HTERT RPE-1 (cell line): ENCODE data around the gene HACD4.

Experiments used
- in situ Hi-C: fragments of 300-500 bp; cut with MboI; formaldehyde crosslinking; loops from 4 replicates; pipeline ENCODE4 v1.14.3; 2020; ENCODE audit warnings: low sequenced_read_pairs

Gene HACD4, protein sequence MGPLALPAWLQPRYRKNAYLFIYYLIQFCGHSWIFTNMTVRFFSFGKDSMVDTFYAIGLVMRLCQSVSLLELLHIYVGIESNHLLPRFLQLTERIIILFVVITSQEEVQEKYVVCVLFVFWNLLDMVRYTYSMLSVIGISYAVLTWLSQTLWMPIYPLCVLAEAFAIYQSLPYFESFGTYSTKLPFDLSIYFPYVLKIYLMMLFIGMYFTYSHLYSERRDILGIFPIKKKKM

DNA sequence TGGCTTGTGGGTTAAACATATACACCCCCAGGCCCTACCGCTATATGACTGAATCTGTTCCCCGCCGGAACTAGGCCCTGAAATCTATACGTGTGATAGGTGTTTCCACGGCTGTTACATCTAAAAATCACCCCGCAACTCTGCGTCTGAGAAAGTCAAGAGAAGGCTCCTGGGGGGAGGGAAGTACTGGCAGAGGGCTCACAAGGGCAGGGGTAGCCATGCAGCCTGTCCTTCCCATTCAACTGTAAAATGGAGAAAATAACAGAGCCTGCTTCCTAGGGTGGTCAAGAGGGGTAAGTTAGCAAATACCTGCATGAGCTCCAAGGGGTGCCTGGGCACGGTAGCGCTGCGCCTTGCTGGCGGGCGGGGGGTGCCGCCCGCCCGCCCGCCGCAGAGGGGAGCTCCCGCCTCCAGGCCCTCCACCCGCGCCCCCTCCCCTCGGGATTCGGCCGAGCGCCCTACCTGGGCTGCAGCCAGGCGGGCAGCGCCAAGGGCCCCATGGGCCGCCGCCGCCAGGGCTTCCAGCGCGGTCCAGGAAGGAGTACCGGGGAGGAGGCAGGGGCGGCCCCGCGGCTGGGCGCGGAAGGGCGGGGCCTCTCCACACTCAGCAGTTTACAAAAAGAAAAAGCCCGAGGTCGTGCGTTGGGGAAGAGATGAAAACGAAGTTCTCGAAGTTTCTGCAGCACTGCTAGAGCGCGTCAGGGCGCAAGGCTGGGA is at the start of gene HACD4:
TSS of gene HACD4 (minus strand) at position 550 of the 717 bp plus-strand sequence. CDS start at position 500, 50 bp downstream.
- in situ Hi-C loops, result no loop called here

DNA sequence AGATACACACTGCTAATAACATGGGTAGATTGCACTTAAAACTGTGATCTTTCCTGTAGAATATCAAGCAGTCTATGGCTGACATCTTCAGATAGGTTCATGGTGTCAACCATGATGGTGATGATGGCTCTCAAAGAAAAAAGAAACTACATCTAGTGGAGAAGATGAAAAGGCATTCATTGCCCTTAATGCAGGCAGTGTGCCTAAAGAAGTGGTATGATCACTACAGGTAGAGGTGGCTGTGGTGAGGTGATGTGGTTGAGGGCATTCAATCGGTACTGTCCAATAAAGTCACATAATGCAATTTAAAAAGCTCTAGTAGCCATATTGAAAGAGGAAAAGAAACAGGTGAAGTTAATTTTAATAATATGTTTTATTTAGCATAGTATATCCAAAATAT is 49.4 kb upstream of the HACD4 start:
- in situ Hi-C loops, result no loop called here

DNA sequence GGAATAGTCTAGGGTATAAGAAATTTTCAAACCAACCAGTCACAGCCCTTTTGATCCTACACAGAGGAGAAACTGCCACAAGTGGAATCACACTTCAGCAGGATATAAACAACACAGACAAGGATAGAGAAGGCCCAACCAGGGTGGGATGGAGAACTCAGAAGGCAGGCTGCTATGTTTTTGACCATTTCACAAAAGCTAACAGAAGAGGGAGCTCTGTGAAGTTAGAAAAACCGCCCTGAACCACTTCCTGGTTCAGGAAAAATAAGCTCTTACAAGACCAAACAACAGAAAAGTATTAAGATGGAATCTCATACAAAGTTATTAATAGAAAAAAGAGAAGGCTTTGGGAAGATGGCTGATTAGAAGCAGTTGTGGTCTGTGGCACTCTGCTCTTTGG is 47.3 kb upstream of the HACD4 start:
- in situ Hi-C loops, result no loop called here

DNA sequence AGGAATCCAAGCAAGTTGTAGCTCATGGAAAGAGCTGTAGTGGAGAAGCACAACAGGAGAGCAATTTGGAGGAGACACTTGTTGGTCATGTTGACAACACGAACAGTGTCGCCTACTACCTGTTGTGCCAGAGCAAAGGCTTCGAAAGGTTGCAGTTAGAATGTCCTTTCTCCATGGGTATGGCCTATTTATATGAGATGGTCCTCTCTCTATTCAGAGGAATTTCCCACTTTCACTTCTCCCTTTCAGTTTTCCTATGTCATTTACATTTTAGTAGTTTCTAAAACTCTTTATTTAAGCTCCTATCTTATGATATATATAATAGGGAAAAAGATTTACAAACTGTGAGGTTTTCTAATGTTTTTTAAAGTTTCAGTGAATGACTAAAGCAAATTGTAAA is 46.3 kb upstream of the HACD4 start, which contains the start of gene IFNB1:
TSS of gene IFNB1 (minus strand) at position 162 of the 400 bp plus-strand sequence. CDS start at position 89, 73 bp downstream.
- in situ Hi-C loops, result no loop called here

DNA sequence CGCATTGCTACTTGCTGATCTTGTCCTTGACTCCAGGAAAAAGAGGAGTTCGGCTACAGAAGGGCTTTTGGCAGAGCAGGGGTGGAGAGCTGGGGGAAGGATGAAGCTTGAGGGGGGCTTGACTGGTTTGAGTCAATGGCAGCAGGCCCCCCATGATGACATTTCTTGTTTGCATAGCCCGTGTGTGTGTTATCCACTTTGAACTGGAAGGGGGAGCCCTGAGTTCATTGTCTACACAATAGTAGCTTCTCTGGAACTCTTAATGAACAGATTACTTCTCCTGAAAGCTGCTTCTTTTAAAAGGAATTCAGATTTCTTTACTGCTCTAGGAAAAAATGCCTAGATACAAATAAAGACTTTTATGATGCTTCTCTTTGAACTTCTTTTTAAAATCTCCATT is 44.0 kb upstream of the HACD4 start:
- in situ Hi-C loops, result no loop called here

DNA sequence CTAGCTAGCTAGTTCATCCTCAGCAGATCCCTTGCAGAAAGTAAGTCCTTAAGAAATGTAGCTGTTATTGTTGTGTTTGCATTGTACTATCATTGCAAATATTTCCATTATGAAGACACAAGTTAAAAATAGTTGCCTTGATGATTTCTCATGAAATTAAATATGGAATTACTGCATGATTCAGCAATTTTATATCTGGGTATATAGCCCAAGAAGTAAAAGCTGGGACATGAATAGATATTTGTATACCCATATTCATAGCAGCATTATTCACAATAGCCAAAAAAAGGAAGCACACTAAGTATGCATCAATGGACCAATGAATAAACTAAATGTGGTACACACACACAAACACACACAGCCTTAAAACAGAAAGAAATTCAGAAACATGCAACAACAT is 39.5 kb upstream of the HACD4 start:
- in situ Hi-C loops, result no loop called here

DNA sequence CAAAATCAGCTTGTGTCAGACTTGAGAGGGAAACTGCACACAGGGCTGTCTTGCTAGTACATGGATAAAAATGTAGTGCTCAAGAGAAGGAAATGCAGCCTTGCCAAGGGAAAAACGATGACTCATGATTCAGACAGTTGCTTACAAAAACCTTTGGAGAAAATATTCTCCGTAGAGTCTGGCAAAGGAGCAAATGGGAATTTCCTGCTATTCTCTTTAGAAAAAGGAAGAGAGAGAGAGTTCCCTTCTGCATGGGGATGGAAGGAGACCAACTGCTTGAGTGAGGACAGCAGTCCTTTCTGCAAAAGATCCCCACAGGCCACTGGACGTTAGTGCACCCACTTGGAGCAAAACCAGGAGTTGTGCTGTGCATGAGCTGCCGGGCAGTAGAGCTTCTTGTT is 38.7 kb upstream of the HACD4 start:
- in situ Hi-C loops, result no loop called here

DNA sequence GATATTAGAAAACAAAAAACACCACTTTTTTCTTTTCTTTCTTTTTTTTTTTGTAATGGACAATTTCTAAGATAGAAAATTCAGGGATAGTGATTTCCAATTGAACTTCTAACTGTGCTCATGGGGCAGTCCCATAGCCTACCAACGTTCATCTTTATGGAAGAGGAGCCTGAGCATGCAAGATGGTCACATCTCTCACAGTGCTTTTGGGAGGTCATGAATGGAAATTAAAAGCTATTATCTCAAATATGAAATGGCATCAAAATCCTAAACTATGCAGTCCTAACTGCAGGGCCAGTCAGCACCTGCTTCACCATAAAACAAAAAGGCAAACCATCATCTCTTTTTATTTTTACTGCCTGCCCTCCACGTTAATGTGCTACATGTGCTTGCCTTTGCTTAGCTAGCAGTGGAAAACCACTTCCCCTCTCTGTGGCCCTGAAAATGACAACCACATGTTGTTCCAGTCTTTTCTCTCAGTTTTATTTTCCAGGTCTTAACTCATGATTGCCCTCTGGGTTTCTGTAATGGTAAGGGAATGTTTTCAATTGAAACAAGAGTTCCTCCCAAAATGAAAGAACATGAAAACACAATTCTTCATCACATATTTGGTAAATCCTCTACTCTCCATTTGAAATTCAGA is 29.6 kb upstream of the HACD4 start:
- in situ Hi-C loops, result no loop called here

DNA sequence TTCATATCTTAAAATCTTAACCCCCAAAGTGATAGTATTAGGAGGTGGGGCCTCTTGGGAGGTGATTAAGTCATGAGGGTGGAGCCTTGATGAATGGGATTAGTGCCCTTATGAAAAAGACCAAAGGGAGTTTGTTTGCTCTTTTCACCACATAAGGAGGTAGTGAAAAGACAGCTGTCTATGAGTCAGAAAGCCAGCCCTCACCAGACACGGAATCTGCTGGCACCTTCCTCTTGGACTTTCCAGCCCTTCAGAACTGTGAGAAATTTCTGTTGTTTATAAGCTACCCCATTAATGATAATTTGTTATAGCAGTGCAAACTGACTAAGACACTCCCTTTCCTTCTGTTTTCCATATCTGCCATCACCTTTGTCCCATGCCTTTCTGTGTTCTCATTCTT is 25.5 kb upstream of the HACD4 start:
- in situ Hi-C loops, result no loop called here

DNA sequence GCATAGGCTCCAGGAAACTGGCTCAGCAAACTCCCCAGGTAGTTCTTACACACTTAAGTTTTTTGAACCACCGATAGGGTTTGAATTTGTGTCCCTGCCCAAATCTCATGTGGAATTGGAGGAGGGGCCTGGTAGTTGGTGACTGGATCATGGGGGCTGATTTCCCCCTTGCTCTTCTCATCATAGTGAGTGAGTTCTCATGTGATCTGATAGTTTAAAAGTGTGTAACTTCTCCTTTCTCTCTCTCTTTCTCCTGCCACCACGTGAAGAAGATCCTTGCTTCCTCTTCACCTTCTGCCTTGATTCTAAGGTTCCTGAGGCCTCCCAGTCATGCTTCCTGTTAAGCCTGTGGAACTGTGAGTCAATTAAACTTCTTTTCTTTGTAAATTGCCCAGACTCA is 22.4 kb upstream of the HACD4 start:
- in situ Hi-C loops, result no loop called here

DNA sequence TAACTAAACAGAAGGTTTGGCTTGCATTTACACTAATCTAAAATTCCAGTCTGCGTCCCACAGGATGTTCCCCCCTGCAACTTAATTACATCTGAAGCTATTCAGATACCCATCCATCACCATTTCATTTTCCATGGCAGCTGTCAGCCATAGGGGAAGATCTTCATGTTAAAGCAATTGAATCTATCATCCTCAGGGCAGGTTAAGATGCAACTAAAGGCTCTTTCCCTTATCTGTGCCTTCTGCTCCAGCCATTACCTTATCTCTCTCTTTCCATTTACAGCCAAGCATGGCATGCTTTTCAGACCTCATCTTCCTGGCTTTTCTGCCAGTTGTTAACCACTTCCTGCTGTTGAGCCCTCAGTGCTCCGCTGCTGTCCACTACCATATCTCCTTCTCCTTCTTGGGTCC is 15.8 kb upstream of the HACD4 start:
- in situ Hi-C loops, result no loop called here

DNA sequence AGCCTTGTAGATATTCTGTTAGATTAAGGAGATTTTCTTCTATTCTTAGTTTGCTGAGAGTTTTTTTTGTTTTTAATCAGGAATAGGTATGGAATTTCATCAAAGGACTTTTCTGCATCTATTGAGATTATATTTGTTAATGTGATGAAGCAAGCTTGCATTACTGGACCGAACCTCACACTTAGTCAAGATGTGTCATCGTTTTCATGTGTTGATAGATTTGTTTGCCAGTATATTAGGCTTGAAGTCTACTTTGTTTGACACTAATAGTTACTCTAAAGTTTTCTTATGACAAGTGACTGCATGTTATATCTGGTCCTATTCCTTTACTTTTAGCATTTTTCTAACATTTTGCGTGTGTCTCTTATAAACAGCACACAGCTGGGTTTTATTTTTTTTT is 12.4 kb upstream of the HACD4 start:
- in situ Hi-C loops, result no loop called here

DNA sequence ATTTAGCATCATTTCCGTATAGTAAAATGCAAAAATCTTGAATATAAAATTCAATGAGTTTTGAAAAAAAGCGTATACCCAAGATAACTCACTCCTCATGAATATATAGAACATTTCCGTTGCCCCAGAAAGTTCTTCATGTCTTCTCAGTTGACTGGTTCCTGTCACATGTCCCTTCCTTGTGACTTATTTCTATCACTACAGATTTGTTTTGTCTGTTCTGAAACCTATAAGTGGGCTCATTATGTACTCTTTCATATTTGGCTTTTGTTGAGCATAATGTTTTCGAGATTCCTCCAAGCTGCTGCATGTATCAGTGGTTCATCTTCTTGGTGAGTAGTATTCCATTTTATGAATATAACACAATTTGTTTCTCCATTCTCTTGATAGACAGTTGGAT is 11.0 kb upstream of the HACD4 start:
- in situ Hi-C loops, result no loop called here

DNA sequence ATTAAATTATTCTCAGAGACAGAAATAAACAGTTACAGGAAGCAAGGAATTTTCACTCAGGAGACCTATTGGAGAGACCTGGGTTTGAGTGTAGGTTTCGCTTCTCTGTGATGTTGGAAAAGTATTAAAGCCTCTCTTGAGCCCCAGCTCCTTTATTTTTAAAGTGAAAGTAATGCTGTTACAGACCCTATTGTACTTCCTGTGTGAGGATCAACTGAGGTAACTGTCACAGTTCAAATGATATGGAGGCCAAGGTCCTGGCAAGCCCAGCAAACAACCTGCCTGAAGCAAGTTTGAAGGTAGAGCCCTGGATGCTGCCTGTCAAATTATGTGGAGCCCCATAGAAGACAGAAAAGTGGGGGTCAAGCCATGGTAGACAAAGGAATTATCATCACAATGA is 7.9 kb upstream of the HACD4 start:
- in situ Hi-C loops, result no loop called here

DNA sequence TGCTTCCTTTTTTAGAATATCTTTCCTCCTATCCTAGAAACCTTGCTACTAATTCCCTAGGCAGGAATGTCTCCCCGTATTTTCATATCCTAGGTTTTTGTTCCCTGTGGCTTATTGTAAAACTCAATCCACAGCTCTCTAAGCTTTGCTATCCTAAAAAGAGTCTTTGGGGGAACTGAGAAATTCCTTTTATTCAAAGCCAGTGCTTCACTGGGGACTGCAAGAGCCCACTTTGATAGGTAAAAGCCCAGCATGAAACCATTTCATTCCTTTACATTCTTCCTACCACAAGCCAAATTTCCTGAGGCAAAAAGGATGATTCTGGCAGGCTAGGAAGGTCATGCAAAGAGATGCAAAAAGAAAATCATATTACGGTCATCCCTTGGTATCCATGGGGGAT is 5.8 kb upstream of the HACD4 start:
- in situ Hi-C loops, result no loop called here

DNA sequence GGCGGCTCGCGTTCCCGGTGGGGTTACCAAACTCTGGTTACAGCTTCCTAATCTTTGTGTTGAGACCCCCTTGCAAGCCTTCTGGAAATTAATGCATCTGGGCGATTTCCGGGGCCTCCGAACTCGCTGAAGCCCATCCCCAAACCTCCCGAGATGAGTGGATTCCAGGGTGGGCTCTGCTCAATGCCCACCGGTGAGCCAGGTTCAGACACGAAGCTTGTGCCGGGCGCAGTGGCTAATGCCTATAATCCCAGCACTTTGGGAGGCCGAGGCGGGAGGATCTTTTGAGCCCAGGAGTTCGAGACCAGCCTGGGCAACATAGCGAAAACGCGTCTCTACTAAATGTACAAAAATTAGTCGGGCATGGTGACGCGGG is 356 bp upstream of the HACD4 start:
- in situ Hi-C loops, result no loop called here

DNA sequence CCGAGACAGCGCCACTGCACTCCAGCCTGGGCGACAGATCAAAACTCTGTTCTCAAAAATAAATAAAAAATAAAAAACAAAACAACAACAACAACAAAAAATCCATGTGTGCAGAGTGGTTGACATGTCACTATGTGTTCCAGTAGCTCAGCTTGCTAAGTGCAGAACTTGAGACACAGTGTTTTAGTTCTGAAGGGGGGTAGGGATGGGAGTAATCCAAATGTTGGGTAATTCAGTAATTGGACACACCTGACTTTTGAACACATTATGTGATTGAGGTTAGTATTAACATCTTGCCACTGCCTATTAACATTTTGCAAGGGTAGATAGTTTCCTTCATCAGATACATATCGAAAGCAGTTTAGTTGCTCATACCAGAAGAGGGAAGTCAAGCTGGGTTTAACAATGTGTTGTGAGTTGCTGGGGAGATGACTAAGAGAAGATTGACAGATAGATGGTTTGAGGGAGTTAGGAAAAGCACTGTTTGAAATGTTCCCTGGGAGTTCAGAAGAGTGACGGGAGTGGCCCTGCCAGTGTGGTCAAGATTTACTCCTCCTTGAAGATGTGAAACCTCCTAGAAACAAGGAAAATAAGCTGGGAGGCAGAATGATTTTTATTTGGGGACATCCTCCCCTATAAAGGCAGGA is 928 bp downstream of the HACD4 start:
- in situ Hi-C loops, result no loop called here

DNA sequence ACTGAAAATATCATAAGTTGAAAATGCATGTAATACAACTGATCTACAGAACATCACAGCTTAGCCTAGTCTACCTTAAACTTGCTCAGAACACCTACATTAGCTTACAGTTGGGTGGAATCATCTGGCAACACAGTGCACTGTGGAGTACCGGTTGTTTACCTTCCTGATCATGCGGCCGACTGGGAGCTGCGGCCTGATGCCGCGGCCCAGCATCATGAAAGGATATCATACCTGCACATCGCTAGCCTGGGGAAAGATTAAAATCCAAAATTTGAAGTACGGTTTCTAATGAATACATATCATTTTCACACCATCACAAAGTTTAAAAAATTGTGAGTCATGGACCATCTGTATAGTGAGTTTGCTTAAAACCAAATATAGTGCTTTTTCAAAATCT is 1.8 kb downstream of the HACD4 start:
- in situ Hi-C loops, result no loop called here

DNA sequence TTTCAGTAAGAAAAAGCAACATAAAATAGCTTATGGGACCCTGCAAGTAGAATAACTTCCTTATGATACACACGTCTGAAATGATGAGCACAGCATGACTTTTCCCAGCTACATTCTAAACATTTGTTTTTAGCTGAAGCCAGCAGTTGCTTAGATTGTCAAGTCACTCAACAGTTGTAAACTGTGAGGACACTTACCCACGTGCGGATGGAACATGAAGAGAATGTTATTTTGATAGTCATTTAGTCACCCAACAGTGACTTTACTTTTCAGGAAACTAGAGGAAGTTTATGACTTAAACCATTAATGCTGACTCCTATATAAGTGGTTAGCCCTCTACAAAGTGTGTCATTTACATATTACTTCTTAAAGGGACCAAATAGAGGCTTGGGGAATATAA is 3.0 kb downstream of the HACD4 start:
- in situ Hi-C loops, result no loop called here

DNA sequence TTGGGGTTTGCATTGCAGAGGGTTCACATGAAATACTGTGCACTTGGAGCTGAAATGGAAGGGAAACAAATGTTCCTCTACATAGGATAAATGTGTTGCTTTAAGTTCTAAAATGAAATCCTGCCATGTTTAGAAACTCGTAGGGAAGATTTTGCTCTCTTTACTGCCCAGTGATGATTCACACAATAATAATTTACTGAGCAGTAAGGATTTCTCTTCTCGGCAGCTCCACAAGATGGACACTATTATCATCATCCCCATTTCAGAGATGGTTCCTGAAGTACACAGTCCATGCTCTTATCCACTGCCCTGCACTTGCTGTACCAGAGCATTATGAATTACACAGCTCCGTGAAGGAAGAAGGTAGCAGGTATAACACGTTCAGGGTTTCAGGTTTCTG is 4.1 kb downstream of the HACD4 start:
- in situ Hi-C loops, result no loop called here

DNA sequence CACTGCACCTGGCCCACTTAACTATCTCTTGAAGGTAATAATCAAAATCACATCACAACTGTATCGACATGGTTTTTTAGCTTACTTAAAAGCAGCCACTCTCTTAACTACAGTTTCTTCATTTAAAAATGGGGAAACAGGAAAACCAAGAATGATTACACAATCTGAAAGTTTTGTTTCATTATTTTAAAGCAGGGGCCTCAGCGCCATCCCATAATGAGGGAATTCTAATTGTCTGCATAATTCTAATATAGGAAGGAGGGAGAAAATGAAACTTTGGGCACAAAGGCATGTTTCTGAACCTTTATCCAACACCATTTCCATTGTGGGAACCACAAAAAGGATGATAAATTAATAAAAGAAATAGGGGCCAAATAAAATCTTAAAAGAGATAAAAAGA is 7.6 kb downstream of the HACD4 start:
- in situ Hi-C loops, result no loop called here

DNA sequence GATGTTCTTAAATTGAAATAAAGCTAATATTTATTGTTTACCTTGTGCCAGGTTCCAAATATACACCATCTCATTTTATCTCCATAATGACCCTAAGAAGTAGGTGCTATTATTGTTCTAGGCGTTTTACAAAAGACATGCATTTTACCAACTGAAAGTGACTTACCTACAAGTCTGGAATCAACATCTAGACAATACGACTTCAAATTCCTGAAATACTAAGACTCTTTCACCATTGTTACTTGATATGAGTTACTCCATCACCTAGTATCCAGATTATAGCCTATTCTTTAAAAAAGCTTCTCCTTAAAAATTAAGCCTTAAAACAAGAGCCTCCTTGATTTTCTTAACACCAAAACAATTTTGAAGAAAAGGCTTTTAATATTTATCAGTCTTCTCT is 13.3 kb downstream of the HACD4 start:
- in situ Hi-C loops, result no loop called here
